ENCODE results near the gene CSNK1G2. TPM values are rescaled to one million over a fixed set of nuclear protein-coding genes. Genes with fewer than 3 reads are reported as not detected.

CSNK1G2 gene
- total RNA-seq, 1 donor from 2014 or later, result 95.2 TPM

GRCh38 chr19:1942078-1942933 is 1.3 kb downstream of the CSNK1G2 start:
- peak overlapping the region; percentile 95 for H3K4me3 Mint-ChIP-seq
- intact Hi-C loops (cut with micrococcal nuclease), result loop anchor here (2.0 kb wide), 2 partner anchors 76 to 486 kb away; no protein-coding TSS in a partner anchor
- no peaks in the 10 kb centered on the region for H3K9me3 Mint-ChIP-seq
- peaks cover 30% of the 10 kb centered on the region for H3K4me1 Mint-ChIP-seq (ENCODE audit: low read depth)
- peaks cover 12% of the 10 kb centered on the region for H3K36me3 Mint-ChIP-seq (ENCODE audit: low read depth)
- peak; percentile 82 for DNase-seq (ENCODE audit: low spot score)
- peak overlapping the region; percentile 93 for H3K27ac Mint-ChIP-seq
- H3K27me3 Mint-ChIP-seq (ENCODE audit: insufficient read depth), result no peaks in the 10 kb centered on the region

GRCh38 chr19:1942934-1943555 is 2.1 kb downstream of the CSNK1G2 start:
- Mint-ChIP-seq H3K27me3 (ENCODE audit: insufficient read depth) (no peaks in the 10 kb centered on the region), H3K9me3 (no peaks in the 10 kb centered on the region), H3K4me3 (peak overlapping the region; percentile 95), H3K27ac (peak overlapping the region; percentile 93), H3K4me1 (ENCODE audit: low read depth) (peaks cover 24% of the 10 kb centered on the region), H3K36me3 (ENCODE audit: low read depth) (peaks cover 11% of the 10 kb centered on the region)
- intact Hi-C loops (cut with micrococcal nuclease), result loop anchor here (2.0 kb wide), 2 partner anchors 76 to 486 kb away; no protein-coding TSS in a partner anchor
- DNase-seq (ENCODE audit: low spot score), result no peak

- Mint-ChIP-seq H3K36me3 (ENCODE audit: low read depth) (peaks cover 9% of the 10 kb centered on the region), H3K4me1 (ENCODE audit: low read depth) (peaks cover 23% of the 10 kb centered on the region), H3K4me3 (peak overlapping the region; percentile 95), H3K27ac (peak overlapping the region; percentile 93), H3K27me3 (ENCODE audit: insufficient read depth) (no peaks in the 10 kb centered on the region), H3K9me3 (no peaks in the 10 kb centered on the region)
- intact Hi-C loops (cut with micrococcal nuclease), result loop anchor here (2.0 kb wide), 2 partner anchors 75 to 485 kb away; no protein-coding TSS in a partner anchor
- DNase-seq (ENCODE audit: low spot score), result no peak
Measured at GRCh38 chr19:1943661-1944087, 2.7 kb downstream of the CSNK1G2 start.

- no peaks in the 10 kb centered on the region for H3K9me3 Mint-ChIP-seq
- DNase-seq (ENCODE audit: low spot score), result no peak
- peaks cover 9% of the 10 kb centered on the region for H3K36me3 Mint-ChIP-seq (ENCODE audit: low read depth)
- peaks cover 23% of the 10 kb centered on the region for H3K4me1 Mint-ChIP-seq (ENCODE audit: low read depth)
- H3K27me3 Mint-ChIP-seq (ENCODE audit: insufficient read depth), result no peaks in the 10 kb centered on the region
- H3K4me3 Mint-ChIP-seq, result peak overlapping the region; percentile 49
- H3K27ac Mint-ChIP-seq, result no peak overlapping the region
- intact Hi-C loops (cut with micrococcal nuclease), result no loop called here
Measured at GRCh38 chr19:1944088-1944915, 3.3 kb downstream of the CSNK1G2 start.

- no peak overlapping the region for H3K4me3 Mint-ChIP-seq
- intact Hi-C loops (cut with micrococcal nuclease), result no loop called here
- no peak for DNase-seq (ENCODE audit: low spot score)
- no peaks in the 10 kb centered on the region for H3K9me3 Mint-ChIP-seq
- no peaks in the 10 kb centered on the region for H3K27me3 Mint-ChIP-seq (ENCODE audit: insufficient read depth)
- H3K4me1 Mint-ChIP-seq (ENCODE audit: low read depth), result peaks cover 17% of the 10 kb centered on the region
- H3K27ac Mint-ChIP-seq, result no peak overlapping the region
- H3K36me3 Mint-ChIP-seq (ENCODE audit: low read depth), result peaks cover 9% of the 10 kb centered on the region
Measured at GRCh38 chr19:1944916-1945561, 4.1 kb downstream of the CSNK1G2 start.

GRCh38 chr19:1945899-1946298 is 4.9 kb downstream of the CSNK1G2 start:
- no peak for DNase-seq (ENCODE audit: low spot score)
- Mint-ChIP-seq H3K4me1 (ENCODE audit: low read depth) (peaks cover 14% of the 10 kb centered on the region), H3K36me3 (ENCODE audit: low read depth) (peaks cover 13% of the 10 kb centered on the region), H3K27ac (no peak overlapping the region), H3K4me3 (no peak overlapping the region), H3K9me3 (no peaks in the 10 kb centered on the region), H3K27me3 (ENCODE audit: insufficient read depth) (no peaks in the 10 kb centered on the region)
- intact Hi-C loops (cut with micrococcal nuclease), result no loop called here

GRCh38 chr19:1947651-1948209 is 6.8 kb downstream of the CSNK1G2 start:
- Mint-ChIP-seq H3K9me3 (no peaks in the 10 kb centered on the region), H3K4me3 (no peak overlapping the region), H3K27ac (no peak overlapping the region), H3K27me3 (ENCODE audit: insufficient read depth) (no peaks in the 10 kb centered on the region), H3K36me3 (ENCODE audit: low read depth) (peaks cover 15% of the 10 kb centered on the region), H3K4me1 (ENCODE audit: low read depth) (peaks cover 13% of the 10 kb centered on the region)
- DNase-seq (ENCODE audit: low spot score), result no peak
- intact Hi-C loops (cut with micrococcal nuclease), result no loop called here

- Mint-ChIP-seq H3K4me1 (ENCODE audit: low read depth) (peaks cover 4% of the 10 kb centered on the region), H3K9me3 (no peaks in the 10 kb centered on the region), H3K4me3 (no peak overlapping the region), H3K27me3 (ENCODE audit: insufficient read depth) (no peaks in the 10 kb centered on the region), H3K36me3 (ENCODE audit: low read depth) (peaks cover 10% of the 10 kb centered on the region), H3K27ac (no peak overlapping the region)
- no peak for DNase-seq (ENCODE audit: low spot score)
- intact Hi-C loops (cut with micrococcal nuclease), result no loop called here
Measured at GRCh38 chr19:1949304-1950101, 8.5 kb downstream of the CSNK1G2 start.

GRCh38 chr19:1950640-1951039 is 9.7 kb downstream of the CSNK1G2 start:
- no peak overlapping the region for H3K4me3 Mint-ChIP-seq
- DNase-seq (ENCODE audit: low spot score), result no peak
- H3K27ac Mint-ChIP-seq, result no peak overlapping the region
- H3K27me3 Mint-ChIP-seq (ENCODE audit: insufficient read depth), result no peaks in the 10 kb centered on the region
- no peaks in the 10 kb centered on the region for H3K9me3 Mint-ChIP-seq
- peaks cover 4% of the 10 kb centered on the region for H3K4me1 Mint-ChIP-seq (ENCODE audit: low read depth)
- intact Hi-C loops (cut with micrococcal nuclease), result no loop called here
- H3K36me3 Mint-ChIP-seq (ENCODE audit: low read depth), result peaks cover 10% of the 10 kb centered on the region

- H3K36me3 Mint-ChIP-seq (ENCODE audit: low read depth), result peaks cover 7% of the 10 kb centered on the region
- H3K27me3 Mint-ChIP-seq (ENCODE audit: insufficient read depth), result no peaks in the 10 kb centered on the region
- H3K4me1 Mint-ChIP-seq (ENCODE audit: low read depth), result no peaks in the 10 kb centered on the region
- intact Hi-C loops (cut with micrococcal nuclease), result no loop called here
- no peak for DNase-seq (ENCODE audit: low spot score)
- no peak overlapping the region for H3K4me3 Mint-ChIP-seq
- no peak overlapping the region for H3K27ac Mint-ChIP-seq
- H3K9me3 Mint-ChIP-seq, result no peaks in the 10 kb centered on the region
Measured at GRCh38 chr19:1952635-1953034, 11.7 kb downstream of the CSNK1G2 start.

- H3K36me3 Mint-ChIP-seq (ENCODE audit: low read depth), result peaks cover 7% of the 10 kb centered on the region
- H3K4me1 Mint-ChIP-seq (ENCODE audit: low read depth), result no peaks in the 10 kb centered on the region
- no peak overlapping the region for H3K4me3 Mint-ChIP-seq
- intact Hi-C loops (cut with micrococcal nuclease), result no loop called here
- H3K27me3 Mint-ChIP-seq (ENCODE audit: insufficient read depth), result no peaks in the 10 kb centered on the region
- H3K9me3 Mint-ChIP-seq, result no peaks in the 10 kb centered on the region
- DNase-seq (ENCODE audit: low spot score), result no peak
- no peak overlapping the region for H3K27ac Mint-ChIP-seq
Measured at GRCh38 chr19:1953037-1953436, 12.1 kb downstream of the CSNK1G2 start.

Data from activated T-helper 1 cell treated with anti-CD3 and anti-CD28 coated beads, Interleukin-12 subunit alpha, Interleukin-12 subunit beta, Interleukin-2, Interleukin-4 antibody, amounts not matched to agents 30 ng/mL and 10 ng/mL and 1 ng/mL, durations not matched to agents 14 hours and 24 hours and 36 hours (primary cell).